ENCODE measurements around the gene C6orf52.

- TF ChIP-seq CTCF (conservative IDR thresholded peaks at IDR 0.05) = no peak
- TF ChIP-seq EZH2 (IDR thresholded peaks at IDR 0.05; ENCODE audit: low read depth) = no peak
Measured at GRCh38 chr6:10678456-10678855, 16.0 kb downstream of the C6orf52 start.

Data from PC-9 (cell line).